Measurements from ENCODE around the gene PARP12.

DNA sequence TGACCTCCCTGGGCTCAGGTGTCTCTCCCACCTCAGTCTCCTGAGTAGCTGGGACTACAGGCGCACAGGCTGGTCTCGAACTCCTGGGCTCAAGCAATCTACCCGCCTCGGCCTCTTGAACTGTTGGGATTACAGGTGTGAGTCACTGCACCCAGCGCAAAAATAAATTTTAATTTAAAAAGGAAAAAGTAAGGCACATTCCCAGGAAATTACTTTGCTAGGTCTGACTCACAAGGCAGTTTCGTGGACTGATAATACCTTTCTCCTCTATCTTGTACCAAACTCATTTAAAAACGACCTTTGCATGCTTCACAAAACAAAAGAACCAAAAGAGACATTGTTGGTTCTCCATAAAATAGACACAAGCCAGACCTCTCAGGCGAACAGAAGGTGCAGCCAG, 29.7 kb downstream of the PARP12 start:
- TF ChIP-seq, protein P1, sequence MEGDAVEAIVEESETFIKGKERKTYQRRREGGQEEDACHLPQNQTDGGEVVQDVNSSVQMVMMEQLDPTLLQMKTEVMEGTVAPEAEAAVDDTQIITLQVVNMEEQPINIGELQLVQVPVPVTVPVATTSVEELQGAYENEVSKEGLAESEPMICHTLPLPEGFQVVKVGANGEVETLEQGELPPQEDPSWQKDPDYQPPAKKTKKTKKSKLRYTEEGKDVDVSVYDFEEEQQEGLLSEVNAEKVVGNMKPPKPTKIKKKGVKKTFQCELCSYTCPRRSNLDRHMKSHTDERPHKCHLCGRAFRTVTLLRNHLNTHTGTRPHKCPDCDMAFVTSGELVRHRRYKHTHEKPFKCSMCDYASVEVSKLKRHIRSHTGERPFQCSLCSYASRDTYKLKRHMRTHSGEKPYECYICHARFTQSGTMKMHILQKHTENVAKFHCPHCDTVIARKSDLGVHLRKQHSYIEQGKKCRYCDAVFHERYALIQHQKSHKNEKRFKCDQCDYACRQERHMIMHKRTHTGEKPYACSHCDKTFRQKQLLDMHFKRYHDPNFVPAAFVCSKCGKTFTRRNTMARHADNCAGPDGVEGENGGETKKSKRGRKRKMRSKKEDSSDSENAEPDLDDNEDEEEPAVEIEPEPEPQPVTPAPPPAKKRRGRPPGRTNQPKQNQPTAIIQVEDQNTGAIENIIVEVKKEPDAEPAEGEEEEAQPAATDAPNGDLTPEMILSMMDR (IDR thresholded peaks at IDR 0.05; ENCODE audit: borderline replicate concordance, extremely low read depth, low read length, poor library complexity, severe bottlenecking) = no peak
- no peak for TF ChIP-seq EZH2 (IDR thresholded peaks at IDR 0.05; ENCODE audit: borderline replicate concordance, low read depth, low read length, severe bottlenecking)
